IMR-90 (cell line): ENCODE data around the gene CST7.

Experiments
- CHD1 ChIP-seq: IDR thresholded peaks from 2 replicates; pipeline ENCODE4 v1.6.1; 2012; ENCODE audit warnings: low read depth, low read length, improper control_type of control experiment
- CTCF ChIP-seq: conservative IDR thresholded peaks from 2 replicates; pipeline ENCODE4 v1.5.1; 2012; ENCODE audit warnings: mild to moderate bottlenecking, low read depth, low read length, improper control_type of control experiment
- ELK1 ChIP-seq: fragments of 150-350 bp; IDR thresholded peaks from 2 replicates; pipeline ENCODE4 v1.6.1; 2016; ENCODE audit warnings: low read depth, mild to moderate bottlenecking, low read length, moderate library complexity, borderline replicate concordance
- NFE2L2 ChIP-seq: fragments of 150-350 bp; IDR thresholded peaks from 2 replicates; pipeline ENCODE4 v1.6.1; 2016; ENCODE audit warnings: low read depth, mild to moderate bottlenecking, low read length
- POLR2A ChIP-seq: IDR thresholded peaks from 2 replicates; pipeline ENCODE4 v1.6.1; 2012; ENCODE audit warnings: mild to moderate bottlenecking, low read depth, low read length
- RAD21 ChIP-seq: IDR thresholded peaks from 2 replicates; pipeline ENCODE4 v1.6.1; 2012; ENCODE audit warnings: low read length, improper control_type of control experiment
- RFX5 ChIP-seq: IDR thresholded peaks from 2 replicates; pipeline ENCODE4 v1.8.0; 2012; ENCODE audit warnings: low read depth, mild to moderate bottlenecking, low read length, moderate library complexity
- SMC3 ChIP-seq: fragments of 150-350 bp; IDR thresholded peaks from 2 replicates; pipeline ENCODE4 v1.6.1; 2016; ENCODE audit warnings: low read depth, mild to moderate bottlenecking, antibody characterized with exemption, low read length, moderate library complexity

- TF ChIP-seq CTCF (no peak), CHD1 (no peak), RFX5 (no peak), NFE2L2 (no peak), POLR2A (no peak), ELK1 (no peak), RAD21 (no peak), SMC3 (no peak)
Observed at GRCh38 chr20:24937579-24937978, 11.5 kb upstream of the CST7 start.
